VCaP (cell line): ENCODE measurements around the gene TRPV2.

ENCODE experiments used
- H3K27ac ChIP-seq: fragments of 450-650 bp; 2 replicates; pipeline ENCODE4 v1.5.1; 2017
- TF ChIP-seq, protein P1 (sequence below): fragments of 450-650 bp; conservative IDR thresholded peaks from 2 replicates; pipeline ENCODE4 v1.5.1; 2017; ENCODE audit warnings: mild to moderate bottlenecking, moderate library complexity

The TRPV2 gene

DNA sequence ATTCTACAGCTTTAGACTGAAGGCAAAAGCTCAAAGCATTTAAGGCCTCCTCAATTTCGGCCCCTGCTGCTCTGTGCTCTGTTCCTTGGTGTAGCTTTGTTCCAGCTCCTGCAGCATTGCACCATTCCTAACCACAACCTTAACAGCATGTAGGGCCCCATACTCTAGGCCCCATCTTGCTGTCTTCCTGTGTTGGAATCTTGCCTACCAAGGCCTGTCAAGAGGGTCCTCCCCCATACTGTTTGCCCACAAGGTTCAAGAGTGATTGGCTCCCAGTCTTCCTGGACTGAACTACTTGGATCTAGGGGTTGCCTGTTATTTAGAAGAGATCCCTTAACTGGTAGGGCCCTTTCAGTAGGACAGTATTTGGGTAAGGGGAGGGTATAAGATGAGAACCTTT lies 26.8 kb downstream of the TRPV2 start:
- TF ChIP-seq, protein P1, sequence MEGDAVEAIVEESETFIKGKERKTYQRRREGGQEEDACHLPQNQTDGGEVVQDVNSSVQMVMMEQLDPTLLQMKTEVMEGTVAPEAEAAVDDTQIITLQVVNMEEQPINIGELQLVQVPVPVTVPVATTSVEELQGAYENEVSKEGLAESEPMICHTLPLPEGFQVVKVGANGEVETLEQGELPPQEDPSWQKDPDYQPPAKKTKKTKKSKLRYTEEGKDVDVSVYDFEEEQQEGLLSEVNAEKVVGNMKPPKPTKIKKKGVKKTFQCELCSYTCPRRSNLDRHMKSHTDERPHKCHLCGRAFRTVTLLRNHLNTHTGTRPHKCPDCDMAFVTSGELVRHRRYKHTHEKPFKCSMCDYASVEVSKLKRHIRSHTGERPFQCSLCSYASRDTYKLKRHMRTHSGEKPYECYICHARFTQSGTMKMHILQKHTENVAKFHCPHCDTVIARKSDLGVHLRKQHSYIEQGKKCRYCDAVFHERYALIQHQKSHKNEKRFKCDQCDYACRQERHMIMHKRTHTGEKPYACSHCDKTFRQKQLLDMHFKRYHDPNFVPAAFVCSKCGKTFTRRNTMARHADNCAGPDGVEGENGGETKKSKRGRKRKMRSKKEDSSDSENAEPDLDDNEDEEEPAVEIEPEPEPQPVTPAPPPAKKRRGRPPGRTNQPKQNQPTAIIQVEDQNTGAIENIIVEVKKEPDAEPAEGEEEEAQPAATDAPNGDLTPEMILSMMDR = no peak
- H3K27ac ChIP-seq = peak overlapping the region; percentile 94

DNA sequence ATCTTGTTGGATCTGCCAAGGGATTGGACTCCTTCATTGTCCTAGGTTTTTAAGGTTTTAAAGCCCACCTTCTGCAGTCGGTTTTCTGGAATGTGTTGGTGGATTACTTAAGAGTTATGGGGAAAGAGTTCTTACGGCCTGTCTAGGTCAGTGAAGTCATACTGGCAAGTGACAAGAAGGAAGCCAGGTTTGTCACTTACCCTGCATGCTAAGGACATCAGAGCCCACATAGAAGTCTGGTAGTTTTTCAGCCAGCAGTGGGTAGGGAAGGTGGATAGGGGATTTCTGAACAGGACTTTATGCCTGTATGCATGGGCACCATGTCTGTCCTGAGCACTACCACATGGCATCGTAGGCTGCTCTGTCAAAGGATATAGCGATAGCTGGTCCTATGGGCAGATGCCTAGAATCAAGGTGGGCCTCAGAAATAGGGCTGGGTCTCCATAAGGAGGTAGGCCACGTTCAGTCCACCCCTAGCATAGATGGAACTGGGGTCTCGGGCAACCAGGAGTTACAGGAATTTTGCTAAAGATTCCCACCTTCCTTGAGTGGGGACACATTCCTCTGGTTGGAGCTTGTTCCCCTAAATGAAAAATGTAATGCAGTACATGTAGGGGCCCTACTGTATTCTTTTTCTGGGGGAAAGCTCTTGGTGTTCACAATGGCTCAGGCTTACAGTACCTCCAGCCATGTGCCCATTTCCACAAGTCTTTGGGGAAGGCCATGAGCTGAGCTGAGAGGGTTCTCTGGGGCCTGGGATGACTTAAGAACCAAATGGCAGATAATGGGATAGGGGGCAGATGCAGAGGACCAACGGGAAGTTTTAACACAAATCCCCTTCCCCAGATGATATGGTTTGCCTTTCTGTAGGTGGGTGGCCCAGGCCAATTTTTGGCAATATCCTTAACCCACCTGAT lies 27.5 kb downstream of the TRPV2 start:
- peak overlapping the region; percentile 94 for H3K27ac ChIP-seq
- TF ChIP-seq, protein P1 = no peak

DNA sequence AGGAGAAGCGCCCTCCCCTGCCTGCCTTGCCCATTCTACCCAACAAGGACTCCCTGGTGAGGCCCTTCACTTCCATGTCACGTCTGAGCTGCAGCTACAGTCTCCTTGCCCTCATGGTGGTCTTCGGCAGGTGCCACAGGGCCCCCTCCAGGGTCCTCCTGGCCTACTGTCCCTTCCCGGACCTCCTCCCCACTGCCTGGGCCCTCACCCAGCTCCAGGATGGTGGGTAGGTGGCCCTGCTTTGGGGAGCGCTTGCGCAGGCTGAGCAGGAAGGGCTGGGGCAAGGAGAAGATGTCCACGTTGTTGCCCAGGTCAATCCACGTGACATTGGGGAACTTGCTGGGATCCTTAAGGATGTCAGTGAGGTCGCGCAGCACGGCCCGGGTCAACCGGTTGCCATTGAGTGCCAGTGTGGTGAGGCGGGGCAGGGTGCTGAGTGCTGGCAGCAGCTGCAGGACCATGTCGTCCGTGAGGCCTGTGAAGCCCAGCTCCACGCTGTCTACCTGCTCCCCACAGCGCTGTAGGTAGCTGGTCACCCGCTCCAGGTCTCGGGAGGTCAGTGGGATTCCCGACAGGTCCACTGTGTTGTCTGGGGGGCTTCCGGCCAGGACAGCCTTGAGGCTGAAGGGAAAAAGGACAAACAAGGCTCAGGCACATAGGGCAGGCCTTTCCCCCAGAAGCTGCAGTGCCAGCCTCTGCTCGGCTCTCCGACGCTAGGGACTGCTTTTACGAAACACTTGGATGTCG lies 28.3 kb downstream of the TRPV2 start:
- TF ChIP-seq, protein P1 = no peak
- peak overlapping the region; percentile 94 for H3K27ac ChIP-seq

DNA sequence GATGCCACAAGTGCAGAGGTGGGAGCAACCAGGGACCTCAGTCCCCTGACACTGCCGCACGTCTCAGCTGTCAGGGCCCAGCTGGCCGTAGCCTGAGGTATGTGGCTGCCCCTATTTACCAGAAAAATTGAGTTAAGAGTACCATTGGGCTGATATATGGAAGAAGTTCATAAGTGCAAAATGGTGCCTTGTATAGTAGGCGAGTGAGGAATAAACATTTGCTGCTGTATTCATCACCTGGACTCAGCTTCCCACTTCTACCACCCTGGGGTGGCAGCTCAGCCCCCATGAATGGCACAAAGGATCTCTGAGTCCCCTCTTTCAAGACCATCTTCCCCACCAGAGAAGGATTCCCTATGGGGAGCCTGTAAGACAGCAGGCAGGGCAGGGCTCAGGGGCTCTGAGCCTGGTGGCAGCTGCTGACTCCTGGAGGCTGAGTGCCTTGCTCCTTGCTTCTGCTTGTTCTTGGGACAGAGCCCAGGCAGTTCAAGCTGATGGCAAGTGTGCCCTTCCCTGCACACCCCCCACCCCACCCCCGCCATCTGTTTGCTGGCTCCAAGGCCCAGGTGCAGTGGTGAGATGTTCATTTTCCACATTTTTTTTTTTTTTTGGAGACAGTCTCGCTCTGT lies 29.0 kb downstream of the TRPV2 start:
- TF ChIP-seq, protein P1 = no peak
- H3K27ac ChIP-seq = peak overlapping the region; percentile 94

DNA sequence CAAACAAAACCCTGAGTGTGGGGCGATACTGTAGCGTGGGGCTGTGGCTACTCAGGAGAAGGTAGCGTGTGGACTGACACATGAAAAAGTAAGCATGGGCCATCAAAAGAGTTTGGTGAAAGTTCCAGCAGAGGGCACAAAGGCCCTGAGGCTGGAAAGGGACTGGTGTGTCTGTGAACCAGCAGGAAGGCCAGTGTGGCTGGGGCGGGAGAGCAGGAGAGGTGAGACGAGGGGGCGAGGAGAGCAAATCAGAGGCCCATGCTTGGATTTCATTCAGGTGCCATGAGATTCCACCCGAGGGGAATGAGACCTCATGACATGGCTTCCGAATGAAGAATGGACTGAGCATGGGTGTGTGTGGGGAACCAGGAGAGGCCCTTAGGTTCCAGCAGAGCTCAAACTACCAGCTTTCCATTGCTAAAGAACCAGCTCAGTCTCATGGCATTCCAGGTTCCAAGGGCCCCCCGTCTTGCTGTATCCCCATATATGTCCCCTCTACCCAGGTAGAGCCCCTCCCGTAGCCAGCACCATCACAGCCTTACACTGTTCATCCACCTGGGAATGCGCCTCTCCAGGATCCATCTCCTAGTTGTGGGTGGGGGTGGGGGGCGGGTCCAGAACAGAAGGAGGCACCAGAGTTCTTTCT lies 31.1 kb downstream of the TRPV2 start:
- H3K27ac ChIP-seq = no peak overlapping the region; the same call in 1 of the 2 replicates
- TF ChIP-seq, protein P1 = no peak

DNA sequence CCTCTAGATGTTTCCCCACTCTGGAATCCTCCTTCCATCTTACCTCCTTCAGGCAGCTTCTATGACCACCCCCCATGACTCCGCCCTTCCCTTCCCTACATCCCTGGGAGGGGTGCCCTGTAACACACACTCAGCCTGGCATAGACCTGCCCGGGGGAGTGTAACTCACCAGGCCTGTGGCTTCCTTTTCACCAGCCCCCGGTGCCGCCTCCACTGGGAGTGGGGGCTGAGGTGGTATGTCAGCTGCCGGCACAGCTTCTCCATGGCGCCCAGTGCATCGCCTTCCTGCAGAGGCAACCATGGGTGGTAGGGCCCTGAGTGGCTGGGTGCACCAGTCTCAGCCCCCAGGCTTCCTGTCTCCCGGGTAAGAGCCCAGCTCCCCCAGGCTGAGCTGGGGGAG lies 32.3 kb downstream of the TRPV2 start:
- H3K27ac ChIP-seq = no peak overlapping the region; the same call in 1 of the 2 replicates
- TF ChIP-seq, protein P1 = no peak

DNA sequence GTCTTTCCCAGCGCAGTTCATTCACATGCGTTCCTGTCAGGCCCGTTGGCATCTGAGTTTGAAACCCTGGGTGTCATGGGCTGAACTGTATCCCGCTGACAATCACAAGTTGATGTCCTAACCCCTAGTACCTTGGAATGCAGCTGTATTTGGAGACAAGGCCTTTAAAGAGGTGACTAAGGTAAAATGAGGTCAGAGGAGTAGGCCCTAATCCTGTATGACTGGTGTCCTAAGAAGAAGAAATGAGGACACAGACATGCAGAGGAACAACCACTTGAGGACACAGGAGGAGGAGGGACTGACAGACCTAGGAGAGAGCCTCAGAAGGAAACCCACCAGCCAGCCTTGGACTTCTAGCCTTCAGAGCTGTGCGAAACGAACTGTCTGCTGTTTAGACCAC lies 33.1 kb downstream of the TRPV2 start:
- TF ChIP-seq, protein P1 = no peak

More for the DNA sequence above, 33.1 kb downstream of the TRPV2 start:
- H3K27ac ChIP-seq = no peak overlapping the region; the same call in 1 of the 2 replicates
